NCI-H2196 treated with DMSO at 0.1 percent for 48 hours (cell line): ENCODE data around the gene RPL41.
A peak's percentile ranks its signal among the peaks of the same experiment; 100 is the strongest.

Source experiments
- DNase-seq: peaks from one replicate; lab custom pipeline; 2025; ENCODE audit not compliant: unreplicated experiment; lab: John Stamatoyannopoulos, UW

Gene RPL41

DNA sequence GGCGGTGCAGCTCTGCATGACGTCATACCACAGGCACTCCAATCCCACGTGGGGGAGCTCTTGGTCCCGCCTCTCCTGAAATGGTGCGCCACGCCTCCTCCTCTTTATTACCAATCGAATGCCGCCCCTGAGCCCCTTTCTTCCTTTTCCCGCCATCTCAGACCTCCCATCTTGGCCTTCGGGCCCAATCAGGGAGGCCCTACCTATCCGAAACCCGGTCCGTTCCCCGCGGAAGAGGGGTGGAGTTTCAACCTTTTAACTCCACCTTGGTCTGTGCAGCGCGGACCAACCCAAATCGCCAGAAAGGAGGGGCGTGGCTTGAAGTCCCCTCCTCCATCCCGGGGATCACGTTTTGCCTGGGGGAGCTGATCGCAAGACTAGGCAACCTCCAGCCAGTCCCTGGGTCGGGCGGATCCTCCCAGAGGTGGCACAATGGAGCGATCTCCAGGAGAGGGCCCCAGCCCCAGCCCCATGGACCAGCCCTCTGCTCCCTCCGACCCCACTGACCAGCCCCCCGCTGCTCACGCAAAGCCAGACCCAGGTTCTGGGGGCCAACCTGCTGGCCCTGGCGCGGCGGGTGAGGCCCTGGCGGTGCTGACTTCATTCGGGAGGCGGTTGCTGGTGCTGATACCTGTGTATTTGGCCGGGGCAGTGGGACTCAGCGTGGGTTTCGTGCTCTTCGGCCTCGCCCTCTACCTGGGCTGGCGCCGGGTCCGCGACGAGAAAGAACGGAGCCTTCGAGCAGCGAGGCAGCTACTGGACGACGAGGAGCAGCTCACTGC, 11.6 kb downstream of the RPL41 start, which contains the start of gene ESYT1:
ESYT1 (plus strand) TSS at position 380 of the 782 bp plus-strand sequence; CDS start at position 433, 53 bp downstream.
- peak; percentile 99 for DNase-seq

DNA sequence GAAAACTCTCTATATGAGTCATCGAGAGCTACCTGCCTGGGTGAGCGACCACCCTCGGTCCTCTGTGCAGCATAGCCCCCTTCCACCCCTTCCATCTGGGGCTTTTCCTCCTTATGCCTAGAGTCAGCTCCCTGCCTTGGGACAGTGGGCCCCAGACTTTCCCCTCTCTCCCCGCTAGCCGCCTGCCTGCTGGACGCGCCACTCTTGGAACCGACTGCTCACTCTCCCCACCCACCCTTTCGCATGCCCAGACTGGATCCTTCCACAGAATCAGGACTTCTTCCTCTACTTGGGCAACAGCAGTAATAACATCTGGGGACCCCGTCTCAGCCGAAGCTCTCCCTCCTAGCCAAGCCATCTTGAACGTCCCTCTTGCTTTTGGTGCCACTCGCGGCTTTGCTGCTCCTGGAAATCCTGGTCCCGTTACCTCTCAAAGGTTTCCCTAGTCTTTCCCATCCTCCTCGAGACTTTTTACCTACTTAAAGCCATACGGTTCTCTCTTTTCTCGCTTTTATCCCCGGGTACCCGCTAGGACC, 12.3 kb downstream of the RPL41 start:
- no peak for DNase-seq

GRCh38 chr12:56129206-56129941, 12.9 kb downstream of the RPL41 start:
- DNase-seq, result no peak

GRCh38 chr12:56129942-56130495, 13.6 kb downstream of the RPL41 start:
- no peak for DNase-seq

DNA sequence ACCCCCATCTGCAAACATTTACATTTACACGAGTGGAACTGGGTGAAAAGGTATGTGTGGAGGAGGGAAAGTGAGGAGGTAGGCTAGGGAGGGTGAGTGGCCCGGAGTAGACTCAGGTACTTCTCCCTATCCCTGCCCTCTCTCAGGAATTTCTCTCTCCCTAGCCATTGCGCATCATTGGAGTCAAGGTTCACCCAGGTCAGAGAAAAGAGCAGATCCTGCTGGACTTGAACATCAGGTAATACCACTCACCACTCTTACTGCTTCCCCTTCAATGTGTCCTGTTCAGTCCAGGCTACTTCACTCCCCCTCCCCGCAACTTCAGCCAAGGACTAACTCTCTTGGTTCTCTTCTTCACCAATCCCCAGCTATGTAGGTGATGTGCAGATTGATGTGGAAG, 14.4 kb downstream of the RPL41 start:
- DNase-seq, result no peak

GRCh38 chr12:56134897-56135296, 18.5 kb downstream of the RPL41 start:
- DNase-seq, result no peak

- no peak for DNase-seq
Measured at GRCh38 chr12:56137853-56138571, 21.6 kb downstream of the RPL41 start.

- DNase-seq, result no peak
Measured at GRCh38 chr12:56141946-56142784, 25.7 kb downstream of the RPL41 start.

DNA sequence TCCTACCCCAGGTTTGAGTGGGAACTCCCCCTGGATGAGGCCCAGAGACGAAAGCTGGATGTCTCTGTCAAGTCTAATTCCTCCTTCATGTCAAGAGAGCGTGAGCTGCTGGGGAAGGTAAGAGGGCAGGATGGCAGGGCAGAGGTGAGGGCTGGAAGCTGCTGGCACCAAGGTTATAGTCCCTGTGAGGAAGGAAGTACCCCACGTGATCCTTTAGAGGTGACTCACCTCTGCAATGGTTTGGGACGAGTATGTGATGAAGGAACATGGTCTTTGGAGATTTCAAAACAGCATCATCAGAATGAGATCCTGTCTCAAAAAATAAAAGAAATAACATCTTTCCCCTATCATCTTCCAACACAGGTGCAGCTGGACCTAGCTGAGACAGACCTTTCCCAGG, 26.8 kb downstream of the RPL41 start:
- no peak for DNase-seq

GRCh38 chr12:56143870-56144269, 27.4 kb downstream of the RPL41 start:
- DNase-seq, result no peak

DNA sequence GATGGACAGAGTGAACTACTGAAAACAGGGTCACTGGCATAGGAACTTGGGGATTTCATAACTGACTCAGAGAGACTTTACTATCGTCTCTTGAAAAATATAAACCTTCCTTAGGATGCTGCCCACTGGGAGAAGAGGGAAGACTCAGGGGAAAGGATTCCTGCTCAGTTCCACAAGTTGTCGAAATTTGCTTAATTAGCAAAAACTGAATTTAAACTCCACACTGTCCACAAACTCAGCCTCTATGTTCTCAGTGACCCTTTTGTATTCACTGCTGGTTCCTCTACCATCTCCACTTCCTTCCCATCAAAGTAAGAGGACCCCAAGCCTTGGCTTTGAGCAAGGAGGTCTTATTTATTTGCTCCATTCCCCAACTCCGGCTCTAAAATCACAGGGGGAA, 28.8 kb downstream of the RPL41 start:
- no peak for DNase-seq

DNA sequence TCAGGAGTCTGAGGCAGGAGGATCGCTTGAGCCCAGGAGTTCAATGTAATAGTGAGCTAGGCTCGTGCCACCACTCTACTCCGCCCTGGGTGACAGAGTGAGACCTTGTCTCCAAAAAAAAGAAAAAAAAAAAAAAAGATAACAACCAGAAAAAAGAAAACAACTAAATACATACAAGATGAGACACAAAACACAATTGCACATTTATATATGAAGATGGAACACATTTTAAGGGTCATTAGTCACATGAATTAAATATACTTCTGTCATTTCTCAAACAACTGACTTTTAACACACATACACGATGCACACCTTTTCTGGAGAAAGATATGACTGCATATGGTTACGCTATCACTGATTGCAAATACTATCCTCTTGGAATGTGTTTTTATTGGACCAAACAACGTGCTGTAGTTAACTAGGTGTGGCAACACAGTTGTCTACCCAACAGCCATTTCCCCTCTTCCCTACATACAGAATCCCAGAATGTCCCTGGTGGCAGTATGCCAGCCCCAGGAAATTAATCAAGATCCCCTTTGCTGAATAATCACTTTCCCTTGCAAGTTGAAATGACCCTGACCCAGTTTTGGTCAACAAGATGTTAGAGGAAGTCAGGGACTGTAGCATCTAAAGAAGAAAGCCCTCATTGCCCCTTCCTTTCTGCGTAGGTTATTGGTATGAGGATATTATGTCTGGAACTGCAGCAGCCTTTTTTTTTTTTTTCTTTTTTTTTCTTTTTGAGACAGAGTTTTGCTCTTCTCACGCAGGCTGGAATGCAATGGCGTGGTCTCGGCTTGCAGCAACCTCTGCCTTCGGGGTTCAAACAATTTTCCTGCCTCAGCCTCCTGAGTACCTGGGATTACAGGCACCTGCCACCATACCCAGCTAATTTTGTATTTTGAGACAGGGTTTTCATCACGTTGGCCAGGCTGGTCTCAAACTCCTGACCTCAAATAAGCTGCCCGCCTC, 30.3 kb downstream of the RPL41 start:
- DNase-seq, result no peak

DNA sequence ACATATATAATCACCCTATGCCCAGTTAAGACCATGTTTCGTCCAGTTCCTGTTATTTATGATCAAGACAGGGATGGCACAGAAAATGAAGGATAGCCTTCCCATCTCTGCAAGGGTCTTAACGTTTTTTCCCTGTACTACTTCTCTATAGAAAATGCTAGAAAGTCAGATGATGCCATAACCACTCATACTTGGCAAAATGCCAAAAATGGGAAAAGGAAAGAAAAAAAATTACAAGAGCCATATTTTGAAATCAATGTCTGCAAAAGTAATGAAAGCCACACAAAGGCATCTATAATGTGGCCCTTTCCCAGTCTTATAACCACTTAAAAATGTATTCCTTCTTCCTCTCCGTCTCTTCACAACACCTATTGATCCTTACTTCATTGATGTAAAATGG, 34.1 kb downstream of the RPL41 start:
- no peak for DNase-seq

- peak; percentile 17 for DNase-seq
Measured at GRCh38 chr12:56151672-56152131, 35.3 kb downstream of the RPL41 start.

DNA sequence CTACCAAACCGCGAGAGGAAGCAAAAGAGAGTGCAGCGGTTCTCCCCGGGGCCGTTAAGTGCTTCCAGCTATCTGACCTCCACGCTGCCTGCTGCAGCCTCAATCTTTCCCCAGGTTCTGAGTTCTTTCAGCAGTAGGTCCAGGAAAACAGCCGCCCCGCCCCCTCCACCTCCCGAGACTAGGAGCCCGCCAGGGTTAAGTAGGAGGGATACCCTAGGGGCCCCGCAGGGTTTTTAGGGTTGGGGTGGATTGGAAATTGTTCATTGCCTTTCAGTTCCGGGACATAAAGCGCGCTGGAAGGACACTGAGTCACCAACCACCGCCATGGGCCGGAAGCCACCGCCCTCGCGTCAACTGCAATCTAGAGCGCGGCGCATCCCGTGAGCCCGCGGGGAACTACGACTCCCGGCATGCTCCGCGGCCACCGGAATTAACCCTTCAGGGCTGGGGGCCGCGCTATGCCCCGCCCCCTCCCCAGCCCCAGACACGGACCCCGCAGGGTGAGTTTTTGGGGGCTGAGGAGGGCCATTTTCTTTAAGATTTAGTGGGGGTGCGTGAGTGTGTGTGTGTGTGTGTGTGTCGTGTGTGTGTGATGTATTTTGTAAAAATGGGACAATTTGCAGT, 35.8 kb downstream of the RPL41 start, which contains the start of gene MYL6B:
MYL6B (plus strand) TSS at position 456 of the 624 bp plus-strand sequence. CDS start 1,332 bp downstream, outside the sequence.
- DNase-seq, result peak; percentile 86

DNA sequence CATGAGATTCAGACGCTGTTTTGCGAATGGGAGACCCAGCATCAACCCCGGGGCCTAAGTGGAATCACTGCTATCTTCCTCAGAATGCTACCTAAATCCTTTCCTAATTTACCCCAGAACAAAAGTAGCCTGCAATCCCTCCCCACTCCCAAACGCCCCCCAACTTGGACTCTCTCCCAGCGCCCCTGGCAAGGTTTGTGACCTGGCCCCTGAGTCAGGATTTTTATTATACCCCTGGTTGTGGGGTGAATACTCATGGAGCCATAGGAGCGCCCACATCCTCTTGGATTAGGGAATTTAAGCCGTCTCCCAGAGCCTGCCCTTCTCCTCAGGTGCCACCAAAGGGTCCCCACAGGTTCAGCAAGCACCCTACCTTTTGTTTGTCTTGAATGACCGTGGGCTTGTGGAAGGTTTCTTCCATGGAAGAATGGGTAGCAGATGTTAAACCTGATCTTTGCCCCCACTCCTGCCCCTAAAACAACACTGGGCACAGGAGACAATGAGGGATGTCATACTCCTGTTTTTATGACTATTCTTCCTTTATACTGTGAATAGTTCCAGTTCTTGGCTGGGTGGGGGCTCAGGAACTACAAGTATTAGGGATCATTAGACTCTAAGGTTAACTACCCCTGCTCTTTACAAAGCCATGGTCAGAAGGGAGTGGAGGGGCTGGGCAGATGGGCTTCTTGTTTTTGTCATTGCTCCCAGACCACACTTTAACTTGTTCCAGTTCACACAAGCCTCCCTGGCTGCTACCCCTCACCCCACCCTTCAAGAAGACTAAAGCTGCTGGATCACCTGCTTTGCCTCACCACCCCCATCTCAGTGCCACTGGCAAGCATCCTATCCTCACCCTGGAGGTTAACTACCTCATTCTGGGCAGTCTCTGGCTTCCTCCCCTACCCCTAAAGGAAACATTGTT, 36.6 kb downstream of the RPL41 start:
- no peak for DNase-seq

DNA sequence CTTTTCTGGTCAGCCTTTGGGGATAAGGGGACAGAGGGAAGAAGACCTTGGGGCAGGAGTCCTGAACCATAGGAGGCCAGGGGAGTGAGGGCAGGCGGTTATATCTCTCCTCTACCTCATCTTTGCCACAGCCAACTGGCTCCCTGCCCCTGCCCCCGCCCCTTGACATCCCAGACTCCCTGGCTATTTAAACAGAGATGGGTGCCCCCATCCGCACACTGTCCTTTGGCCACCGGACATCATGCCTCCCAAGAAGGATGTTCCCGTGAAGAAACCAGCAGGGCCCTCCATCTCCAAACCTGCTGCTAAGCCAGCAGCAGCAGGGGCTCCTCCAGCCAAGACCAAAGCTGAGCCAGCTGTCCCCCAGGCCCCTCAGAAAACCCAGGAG, 37.2 kb downstream of the RPL41 start:
- DNase-seq, result no peak
